HG03103 (cell line): ENCODE measurements around the gene CNTNAP2.
"Not testable (repeated sequence)": the region's sequence is repeated elsewhere in the genome, so short reads cannot be mapped to it uniquely, and the experiment has no call there.

ENCODE experiments used
- ATAC-seq: cut with Tn5 transposase; IDR thresholded peaks from one replicate; pipeline ENCODE4 v1.9.1; 2021; ENCODE audit warnings: low read depth; ENCODE audit not compliant: unreplicated experiment

CNTNAP2 gene

DNA sequence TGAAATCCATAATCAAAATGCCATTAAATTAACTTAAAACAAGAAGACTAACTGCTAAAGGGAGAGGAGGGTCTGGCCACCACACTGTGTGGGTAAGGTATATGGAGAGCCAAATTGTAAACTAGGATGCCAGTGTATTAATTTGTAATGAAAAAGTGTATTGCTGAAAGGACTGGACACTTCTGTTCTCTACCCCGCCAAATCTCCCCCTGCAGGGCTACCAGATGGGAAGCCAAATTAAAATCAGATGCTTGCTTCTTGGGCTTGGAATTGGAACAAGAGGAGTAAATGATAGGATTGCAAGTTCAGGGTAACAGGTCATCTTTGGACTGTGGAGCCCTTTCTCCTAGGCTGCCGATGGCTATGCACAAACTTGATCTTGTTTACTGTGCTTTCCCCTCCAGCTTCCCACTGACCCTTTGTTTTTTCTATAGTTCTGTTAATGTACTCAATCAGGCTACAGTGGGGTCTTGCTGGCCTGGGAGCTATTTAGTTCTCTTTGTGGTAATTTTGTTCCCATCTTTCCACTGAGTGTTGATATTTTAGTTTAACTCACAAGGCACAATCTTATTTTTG lies 1541.9 kb downstream of the CNTNAP2 start:
- no peak for ATAC-seq

GRCh38 chr7:147659036-147659995 lies 1542.7 kb downstream of the CNTNAP2 start:
- no peak for ATAC-seq

- no peak for ATAC-seq
These were observed 1547.9 kb downstream of the CNTNAP2 start for GRCh38 chr7:147664541-147664940.

DNA sequence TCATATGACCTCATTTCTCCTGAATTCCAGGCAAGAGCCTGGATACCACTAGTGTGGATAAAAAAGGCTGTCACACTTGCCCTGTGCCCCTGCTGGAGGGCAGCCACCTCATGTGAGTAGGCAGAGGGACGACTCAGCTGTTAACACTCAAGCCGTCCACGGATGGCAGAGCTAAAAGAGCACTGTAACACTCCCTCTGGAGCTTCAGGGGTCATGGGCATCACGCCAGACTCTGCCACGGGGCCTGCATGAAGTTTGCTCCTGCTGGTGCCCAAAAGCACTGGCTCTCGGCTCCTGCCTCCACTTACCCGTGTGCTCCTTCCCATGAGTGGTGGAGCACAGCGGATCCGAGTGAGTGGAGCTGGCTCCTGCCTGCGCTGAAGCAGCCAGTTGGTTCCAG lies 1554.2 kb downstream of the CNTNAP2 start:
- ATAC-seq: no peak

DNA sequence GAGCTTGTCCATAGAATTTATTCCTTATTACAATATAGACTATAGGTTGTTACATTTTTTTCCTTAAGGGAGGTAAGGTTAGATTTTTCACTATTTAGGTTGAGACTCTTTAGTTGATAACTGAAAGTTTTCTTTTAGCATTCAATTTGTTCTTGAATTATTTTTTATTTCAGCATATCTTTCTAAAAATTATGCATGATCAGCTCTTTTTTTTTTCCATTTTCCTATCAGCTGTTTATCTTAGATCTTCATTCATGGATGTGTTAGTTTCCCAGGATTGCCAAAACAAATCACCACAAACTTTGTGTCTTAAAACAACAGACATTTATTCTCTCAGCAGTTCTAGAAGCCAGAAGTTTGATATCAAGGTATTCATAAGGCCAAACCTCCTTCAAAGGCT lies 1558.1 kb downstream of the CNTNAP2 start:
- ATAC-seq: no peak

DNA sequence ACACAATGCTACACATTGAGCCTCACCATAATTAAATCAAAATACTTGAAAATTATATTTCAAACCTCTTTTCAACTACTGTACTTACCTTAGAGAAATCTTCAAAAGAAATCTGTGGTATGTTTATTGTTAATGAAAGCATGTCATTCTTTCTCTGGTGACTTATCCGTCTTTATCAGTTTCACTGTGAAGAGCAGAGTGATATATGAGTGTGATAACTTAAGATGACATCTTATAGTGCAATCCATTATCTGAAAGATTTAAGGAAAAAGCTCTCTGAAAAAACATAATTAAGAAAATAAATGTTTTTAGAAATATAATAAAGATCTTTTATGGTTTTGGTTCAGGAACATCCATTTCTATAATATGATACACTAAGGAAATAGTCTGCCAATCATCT lies 1562.3 kb downstream of the CNTNAP2 start:
- ATAC-seq: no peak

GRCh38 chr7:147681530-147681929 lies 1564.9 kb downstream of the CNTNAP2 start:
- ATAC-seq: no peak

- ATAC-seq: no peak
These were observed 1584.1 kb downstream of the CNTNAP2 start for GRCh38 chr7:147700702-147701101.

GRCh38 chr7:147707926-147708325 lies 1591.3 kb downstream of the CNTNAP2 start:
- ATAC-seq: no peak

GRCh38 chr7:147708871-147709270 lies 1592.3 kb downstream of the CNTNAP2 start:
- no peak for ATAC-seq

DNA sequence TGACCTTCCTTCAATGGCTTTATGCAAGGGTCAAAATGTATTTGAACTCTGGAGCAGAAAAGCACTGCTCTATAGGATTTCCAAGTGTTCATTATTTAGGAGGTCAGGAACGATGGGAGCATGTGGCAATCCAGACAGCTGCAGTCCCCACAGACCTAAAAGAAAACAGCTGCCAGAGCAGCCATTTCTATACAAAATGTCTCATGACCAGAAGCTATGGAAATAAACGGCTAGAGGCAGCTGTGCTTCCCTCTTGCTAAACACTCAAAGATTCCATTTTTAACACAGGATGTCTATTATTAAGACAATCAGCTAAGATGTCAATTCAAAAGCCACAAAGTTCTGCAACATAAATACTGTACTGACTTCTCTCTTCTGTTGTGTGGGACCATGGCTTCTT lies 1594.8 kb downstream of the CNTNAP2 start:
- ATAC-seq: no peak

DNA sequence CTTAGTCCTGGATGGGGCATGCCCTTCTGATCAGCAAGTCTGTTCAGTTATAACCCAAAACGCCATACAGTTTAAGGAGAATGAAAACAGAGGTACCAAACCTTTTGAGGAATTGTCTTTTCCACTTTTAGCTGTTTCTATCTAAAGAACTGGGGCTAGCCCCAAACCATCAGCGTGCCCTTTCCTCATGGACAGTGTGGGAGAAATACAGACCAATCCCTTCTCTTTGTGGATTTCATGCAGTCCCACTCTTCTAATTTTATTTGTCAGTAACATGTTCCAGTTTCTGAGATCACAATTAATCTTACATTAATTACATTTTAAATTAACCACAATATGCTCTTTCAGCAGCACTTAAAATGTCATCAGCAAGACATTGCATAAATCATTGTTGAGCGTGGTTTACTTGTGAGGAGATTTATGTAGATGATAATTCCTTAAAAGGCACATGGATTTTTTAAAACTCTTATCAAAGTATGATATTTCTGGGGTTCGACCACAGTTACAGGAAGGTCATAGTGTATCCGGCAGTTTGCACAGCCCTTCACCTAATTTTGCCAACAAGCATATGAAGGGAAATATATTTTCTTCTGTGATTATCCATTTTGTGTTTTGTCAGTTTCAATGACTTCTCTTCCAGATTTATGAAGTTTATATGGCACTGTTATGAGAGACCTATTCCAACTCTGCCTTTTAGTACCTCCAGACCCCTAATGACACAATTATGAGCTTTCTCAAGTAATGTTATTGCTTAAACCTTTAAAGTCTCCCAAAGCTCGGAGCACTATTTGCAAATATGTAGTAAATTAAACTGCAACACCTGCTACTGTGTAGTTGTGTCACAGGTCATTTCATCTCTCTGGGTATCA lies 1605.6 kb downstream of the CNTNAP2 start:
- no peak for ATAC-seq

DNA sequence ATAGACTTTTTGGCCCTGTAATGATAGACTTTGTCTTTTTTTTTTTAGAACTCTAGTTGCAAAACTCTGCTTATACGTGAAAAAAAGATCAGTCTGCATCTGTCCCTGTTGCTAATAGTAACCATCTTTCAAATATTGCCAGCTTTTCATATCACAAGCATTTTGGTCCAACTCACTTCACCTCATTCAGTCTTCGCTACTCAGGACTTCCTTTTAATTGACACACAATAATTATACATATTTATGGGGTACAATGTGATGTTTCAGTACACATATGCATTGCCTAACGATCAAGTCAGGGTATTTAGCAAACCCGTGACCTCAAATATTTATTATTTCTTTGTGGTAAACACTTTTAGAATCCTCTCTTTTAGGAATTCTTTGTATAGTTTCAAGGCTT lies 1606.9 kb downstream of the CNTNAP2 start:
- ATAC-seq: no peak

GRCh38 chr7:147731311-147731710 lies 1614.7 kb downstream of the CNTNAP2 start:
- ATAC-seq: no peak

- not testable (repeated sequence) for ATAC-seq
These were observed 1621.1 kb downstream of the CNTNAP2 start for GRCh38 chr7:147737559-147738214.

GRCh38 chr7:147742301-147742700 lies 1625.7 kb downstream of the CNTNAP2 start:
- no peak for ATAC-seq

DNA sequence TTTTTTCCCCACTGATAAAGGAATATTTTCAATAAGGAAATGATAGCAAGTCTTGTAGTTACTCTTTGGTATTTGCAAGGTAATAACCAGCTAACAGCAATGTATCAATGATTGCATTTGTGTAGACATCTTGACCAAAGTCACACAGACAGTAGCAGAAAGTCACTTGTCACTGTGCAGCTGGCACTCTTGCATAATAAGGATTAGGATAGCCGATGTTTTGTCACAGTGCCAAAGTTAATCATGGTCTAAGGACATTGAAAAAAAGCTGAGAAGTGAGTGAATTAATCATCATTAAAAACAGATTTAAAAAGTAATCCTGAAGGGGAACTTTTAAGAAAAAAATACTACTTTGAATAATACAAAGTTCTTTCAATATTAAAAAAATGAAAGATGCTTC lies 1639.7 kb downstream of the CNTNAP2 start:
- no peak for ATAC-seq

GRCh38 chr7:147759327-147759943 lies 1642.8 kb downstream of the CNTNAP2 start:
- ATAC-seq: no peak

- ATAC-seq: no peak
These were observed 1648.7 kb downstream of the CNTNAP2 start for GRCh38 chr7:147765301-147765700.

DNA sequence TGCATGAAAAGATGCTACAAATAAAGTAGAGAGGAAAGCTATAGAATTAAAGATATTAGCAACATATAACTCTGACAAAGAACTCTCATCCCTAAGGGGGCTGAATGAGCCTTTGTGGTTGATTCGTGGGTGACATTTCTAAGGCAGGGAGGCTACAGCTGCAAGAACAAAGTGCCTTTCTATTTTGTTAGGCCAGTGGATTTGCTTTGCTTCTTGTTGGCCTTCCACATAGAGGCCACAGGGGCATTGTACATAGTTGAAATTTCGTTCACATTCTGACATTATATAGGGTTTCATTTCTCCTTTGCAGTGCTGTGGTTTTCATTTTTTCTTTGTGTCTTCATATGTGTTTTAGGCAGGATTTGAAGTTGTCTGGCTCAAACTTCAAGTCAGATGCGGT lies 1654.7 kb downstream of the CNTNAP2 start:
- no peak for ATAC-seq
